GM12892 (cell line): ENCODE data around the gene ABHD2.

Experiments used
- POLR2A ChIP-seq: IDR thresholded peaks from 2 replicates; pipeline ENCODE4 v1.6.1; 2011; ENCODE audit warnings: low read depth, low read length, control low read depth
- POLR2AphosphoS5 ChIP-seq: IDR thresholded peaks from 2 replicates; pipeline ENCODE4 v1.6.1; 2011; ENCODE audit warnings: low read depth, low read length, control low read depth

- TF ChIP-seq POLR2AphosphoS5 (no peak), POLR2A (no peak)
Measured at GRCh38 chr15:89168316-89168833, 80.1 kb downstream of the ABHD2 start.
